ENCODE data around the gene DIPK1A. TPM values are rescaled to one million over a fixed set of nuclear protein-coding genes. Genes with fewer than 3 reads are reported as not detected.
"Not testable (repeated sequence)": the region's sequence is repeated elsewhere in the genome, so short reads cannot be mapped to it uniquely, and the experiment has no call there.

Gene DIPK1A
- total RNA-seq, 4 donors from 2014 or later: 3.1 to 9.9 (median 4.9) TPM

DNA sequence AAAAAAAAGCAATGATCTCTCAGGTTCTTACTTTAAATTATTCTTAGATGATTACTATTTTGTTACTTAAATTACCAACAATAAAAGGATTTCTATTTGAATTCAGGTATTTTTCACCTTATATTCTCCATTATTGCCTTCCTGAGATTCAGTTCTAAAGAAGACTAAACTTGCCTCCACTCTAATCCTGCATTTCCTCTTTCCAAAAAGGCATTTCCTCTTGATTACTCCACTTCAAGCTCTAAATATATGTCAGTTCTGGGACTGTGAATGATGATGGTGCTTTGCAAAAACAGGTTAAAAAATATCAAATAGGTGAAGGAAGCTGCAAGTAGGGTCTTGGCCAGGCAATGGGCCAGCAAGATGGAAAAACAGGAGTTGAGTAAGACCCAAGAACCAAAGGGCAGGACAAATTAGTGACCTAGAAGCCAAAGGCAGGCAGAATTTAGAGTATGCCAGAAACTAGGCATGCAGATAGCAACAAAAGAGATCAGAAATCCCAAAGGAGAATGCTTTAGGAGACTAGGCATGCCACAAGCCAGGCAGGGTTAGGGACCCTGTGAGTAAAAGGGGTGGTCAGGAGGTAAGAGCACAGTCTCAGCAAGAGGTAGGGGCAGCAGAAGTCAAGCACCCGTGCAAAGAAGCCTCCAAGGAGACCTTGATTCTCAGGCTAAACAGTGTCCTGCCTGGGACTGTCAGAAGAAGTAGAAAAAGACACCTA lies 11.3 kb upstream of the DIPK1A start:
- no peak for TF ChIP-seq POLR2A (IDR thresholded peaks at IDR 0.05)
- no peak for TF ChIP-seq CTCF (IDR thresholded peaks at IDR 0.05)
- H3K9me3 ChIP-seq: no peaks in the 10 kb centered on the region
- no peak overlapping the region for H3K4me3 ChIP-seq
- no peaks in the 10 kb centered on the region for H3K27me3 ChIP-seq
- no peak for DNase-seq
- H3K36me3 ChIP-seq: no peaks in the 10 kb centered on the region
- intact Hi-C loops (cut with DNase I): no loop called here
- H3K27ac ChIP-seq: no peak overlapping the region
- 24 to 30% methylated on average over 1 of the region's 1 CpG for WGBS, 2 donors
- peaks cover 8 to 16% (median 8%) of the 10 kb centered on the region in 3 donors for H3K4me1 ChIP-seq

GRCh38 chr1:92971932-92972331 lies 10.7 kb upstream of the DIPK1A start:
- WGBS, 2 donors: 47 to 60% methylated on average over 6 of the region's 6 CpGs
- H3K4me3 ChIP-seq; H3K36me3 ChIP-seq; H3K27me3 ChIP-seq; H3K27ac ChIP-seq; DNase-seq; H3K9me3 ChIP-seq; intact Hi-C loops (cut with DNase I): not testable (repeated sequence)
- peaks cover 8 to 16% (median 8%) of the 10 kb centered on the region in 3 donors for H3K4me1 ChIP-seq

GRCh38 chr1:92970990-92971689 lies 9.9 kb upstream of the DIPK1A start:
- intact Hi-C loops (cut with DNase I): no loop called here
- TF ChIP-seq POLR2A (IDR thresholded peaks at IDR 0.05) (no peak), CTCF (IDR thresholded peaks at IDR 0.05) (no peak)
- Histone ChIP-seq H3K27ac (no peak overlapping the region), H3K4me1 (peaks cover 8 to 16% (median 8%) of the 10 kb centered on the region in 3 donors), H3K27me3 (no peaks in the 10 kb centered on the region), H3K9me3 (no peaks in the 10 kb centered on the region), H3K4me3 (no peak overlapping the region), H3K36me3 (no peaks in the 10 kb centered on the region)
- DNase-seq: no peak
- 63 to 73% methylated on average over 7 of the region's 7 CpGs for WGBS, 2 donors

DNA sequence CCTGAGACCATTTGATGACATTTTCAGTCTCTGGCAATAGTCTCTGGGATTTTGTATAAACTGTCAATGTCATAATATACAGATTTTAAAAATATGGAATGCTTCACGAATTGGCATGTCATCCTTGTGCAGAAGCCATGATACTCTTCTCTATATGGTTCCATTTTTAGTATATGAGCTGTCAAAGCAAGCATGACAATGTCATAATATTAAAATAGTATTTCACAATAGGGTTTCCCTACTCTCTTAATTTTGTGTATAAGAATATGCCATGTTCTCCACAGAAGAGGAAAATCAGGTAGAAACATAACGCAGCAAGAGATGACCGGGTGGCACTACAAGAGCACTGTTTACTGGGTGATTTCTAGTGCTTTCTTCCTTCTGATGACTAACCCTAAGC lies 8.3 kb upstream of the DIPK1A start:
- 74 to 88% methylated on average over 3 of the region's 3 CpGs for WGBS, 2 donors
- Histone ChIP-seq H3K27ac (no peak overlapping the region), H3K4me3 (no peak overlapping the region), H3K27me3 (no peaks in the 10 kb centered on the region), H3K9me3 (no peaks in the 10 kb centered on the region), H3K4me1 (peaks cover 8 to 16% (median 8%) of the 10 kb centered on the region in 3 donors), H3K36me3 (no peaks in the 10 kb centered on the region)
- TF ChIP-seq CTCF (IDR thresholded peaks at IDR 0.05) (no peak), POLR2A (IDR thresholded peaks at IDR 0.05) (no peak)
- intact Hi-C loops (cut with DNase I): loop anchor here (10.0 kb wide), 1 partner anchor 115 kb away; no protein-coding TSS in a partner anchor
- DNase-seq: no peak

DNA sequence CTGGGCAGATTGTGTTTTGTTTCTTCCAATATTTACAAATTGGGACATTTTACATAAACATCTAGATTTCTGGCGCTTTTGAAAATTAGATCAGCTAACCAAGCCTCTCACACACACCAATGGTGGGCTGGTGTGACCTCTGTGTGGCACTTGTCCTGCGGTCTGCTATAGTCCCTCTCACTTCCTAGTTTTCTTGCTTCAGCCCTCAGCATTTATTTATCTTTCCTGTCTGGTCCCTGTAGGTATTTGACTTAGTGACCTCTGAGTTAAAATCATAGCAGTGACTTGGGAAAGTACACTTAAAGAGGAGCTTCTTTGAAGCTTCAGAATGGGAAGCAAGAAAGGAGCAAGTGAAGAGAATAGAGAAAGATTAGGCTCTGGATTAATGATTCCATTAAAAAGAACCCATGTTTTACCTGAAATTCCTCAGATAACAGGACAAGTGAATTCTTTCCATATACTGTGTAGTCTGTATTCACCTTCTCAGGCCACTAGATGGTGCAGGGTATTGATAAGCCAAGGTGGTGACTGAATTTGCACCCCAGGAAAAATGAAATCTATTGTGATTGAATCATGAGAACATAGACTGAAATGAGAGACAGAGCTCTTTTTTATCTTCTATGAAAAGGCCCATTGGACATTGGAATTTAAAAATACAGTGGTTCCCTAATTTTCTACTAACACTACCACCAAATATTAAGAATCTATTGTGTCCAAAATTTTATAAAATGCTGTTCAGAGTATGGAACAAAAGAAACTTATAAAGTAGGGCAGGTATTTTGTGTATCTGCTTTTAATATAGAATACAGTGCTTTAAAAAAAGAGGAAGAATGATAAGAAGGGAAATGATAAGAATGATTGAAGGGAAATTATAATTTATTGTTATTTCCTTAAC lies 7.1 kb upstream of the DIPK1A start:
- WGBS, 2 donors: 35 to 62% methylated on average over 2 of the region's 2 CpGs

More for the DNA sequence above, 7.1 kb upstream of the DIPK1A start:
- H3K4me3 ChIP-seq: no peak overlapping the region
- no peak for DNase-seq
- H3K27ac ChIP-seq: no peak overlapping the region
- H3K27me3 ChIP-seq: no peaks in the 10 kb centered on the region
- intact Hi-C loops (cut with DNase I): loop anchor here (10.0 kb wide), 1 partner anchor 114 kb away; no protein-coding TSS in a partner anchor
- TF ChIP-seq POLR2A (IDR thresholded peaks at IDR 0.05): no peak
- peak in 5 of 6 experiments; percentile 39 to 62 (median 45) for TF ChIP-seq CTCF (IDR thresholded peaks at IDR 0.05)
- H3K4me1 ChIP-seq: peaks cover 5 to 10% (median 8%) of the 10 kb centered on the region in 3 donors
- no peaks in the 10 kb centered on the region for H3K36me3 ChIP-seq
- no peaks in the 10 kb centered on the region for H3K9me3 ChIP-seq

Data from esophagus squamous epithelium (tissue), 5 donors.